COLO668 (cell line): Measurements from ENCODE around the gene DLL4.
"Not testable (repeated sequence)": the region's sequence is repeated elsewhere in the genome, so short reads cannot be mapped to it uniquely, and the experiment has no call there.

Experiments used
- DNase-seq: peaks from one replicate; lab custom pipeline; 2025; ENCODE audit not compliant: unreplicated experiment; lab: John Stamatoyannopoulos, UW

DLL4 gene

GRCh38 chr15:40958146-40958545 is 29.0 kb downstream of the DLL4 start:
- DNase-seq = no peak

DNA sequence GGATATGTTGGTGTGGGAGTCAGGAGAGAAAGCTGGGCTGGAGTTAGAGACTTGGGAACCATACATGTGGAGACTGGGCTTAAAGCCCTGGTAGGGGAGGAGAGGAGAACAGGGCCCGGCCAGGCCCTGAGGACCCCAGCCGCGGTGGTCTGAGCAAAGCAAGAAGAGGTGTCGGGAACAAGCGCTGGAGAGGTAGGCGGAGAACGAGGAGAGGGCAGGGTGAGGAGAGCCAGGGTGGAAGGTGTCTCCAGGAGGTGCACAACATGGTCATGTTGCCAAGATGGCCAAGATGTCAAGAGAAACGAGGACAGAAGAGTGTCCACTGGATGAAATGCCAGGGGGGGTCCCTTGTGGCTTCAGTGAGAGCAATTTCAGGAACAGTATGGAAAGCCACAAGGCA is 29.6 kb downstream of the DLL4 start:
- no peak for DNase-seq

- DNase-seq = no peak
Observed at GRCh38 chr15:40959331-40960141, 30.4 kb downstream of the DLL4 start.

DNA sequence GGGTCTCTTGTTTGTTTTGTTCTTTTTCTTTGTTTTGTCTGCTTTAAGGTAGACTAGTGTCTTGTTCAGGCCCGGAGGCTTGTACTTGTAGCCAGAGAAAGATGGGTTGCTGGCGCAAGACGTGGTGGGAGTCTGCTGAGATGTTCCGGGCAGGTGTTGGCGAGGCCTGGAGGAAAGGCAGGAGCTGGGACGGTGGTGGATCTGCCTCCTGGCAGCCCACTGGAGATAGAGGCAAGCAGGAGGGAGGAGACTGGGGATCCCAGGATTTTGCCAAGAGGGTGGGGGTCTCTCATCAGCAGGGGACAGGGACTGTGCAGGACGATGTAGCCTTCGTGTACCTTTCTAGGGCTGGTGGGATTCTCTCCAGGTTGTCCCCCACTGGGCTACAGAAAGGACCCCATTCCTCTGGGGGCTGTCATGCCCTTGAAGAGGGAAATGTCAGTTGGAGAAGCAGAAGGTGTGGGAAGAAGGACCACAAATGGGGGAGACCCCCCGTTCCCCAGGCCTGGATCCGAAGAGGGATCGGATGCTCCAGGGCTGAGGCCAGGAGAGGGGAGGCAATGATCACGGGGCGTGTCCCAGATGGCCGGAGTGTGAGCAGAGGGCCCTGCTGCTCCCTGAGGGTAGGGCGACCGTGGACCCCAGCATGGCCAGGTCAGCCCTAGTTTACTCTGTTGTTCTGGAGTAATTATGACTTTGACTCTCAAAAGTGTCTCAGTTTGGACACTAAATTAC is 31.2 kb downstream of the DLL4 start:
- DNase-seq = no peak

DNA sequence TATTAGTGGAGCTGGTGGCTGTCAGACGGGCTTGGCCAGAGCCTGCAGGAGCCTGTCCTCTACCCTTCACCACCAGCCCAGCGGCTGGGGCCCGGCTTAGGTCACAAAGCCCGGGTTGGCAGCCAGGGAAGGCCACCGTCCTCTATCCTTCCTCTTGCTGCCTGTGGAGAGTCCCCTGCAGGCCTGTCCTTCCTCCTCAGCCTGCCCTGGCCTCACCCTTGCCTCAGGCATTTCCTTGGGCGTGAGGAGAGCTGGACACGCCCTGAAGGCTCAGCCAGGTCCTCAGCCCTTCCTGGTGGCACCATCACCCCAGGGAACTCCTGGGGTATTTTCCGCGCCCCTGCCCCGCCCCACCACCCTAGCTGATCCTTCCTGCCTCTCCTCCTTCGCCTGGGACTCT is 31.8 kb downstream of the DLL4 start:
- no peak for DNase-seq

GRCh38 chr15:40961740-40962139 is 32.6 kb downstream of the DLL4 start:
- not testable (repeated sequence) for DNase-seq

DNA sequence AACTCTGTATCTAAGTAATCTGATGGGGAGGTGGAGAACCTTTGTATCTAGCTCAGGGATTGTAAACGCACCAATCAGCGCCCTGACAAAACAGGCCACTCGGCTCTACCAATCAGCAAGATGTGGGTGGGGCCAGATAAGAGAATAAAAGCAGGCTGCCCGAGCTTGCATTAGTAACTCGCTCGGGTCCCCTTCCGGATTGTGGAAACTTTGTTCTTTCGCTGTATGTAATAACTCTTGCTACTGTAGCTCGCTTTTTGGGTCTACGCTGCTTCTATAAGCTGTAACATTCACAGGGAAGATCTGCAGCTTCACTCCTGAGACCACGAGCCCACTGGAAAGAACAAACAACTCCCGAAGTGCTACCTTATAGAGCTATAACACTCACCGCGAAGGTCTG is 33.2 kb downstream of the DLL4 start:
- not testable (repeated sequence) for DNase-seq

DNA sequence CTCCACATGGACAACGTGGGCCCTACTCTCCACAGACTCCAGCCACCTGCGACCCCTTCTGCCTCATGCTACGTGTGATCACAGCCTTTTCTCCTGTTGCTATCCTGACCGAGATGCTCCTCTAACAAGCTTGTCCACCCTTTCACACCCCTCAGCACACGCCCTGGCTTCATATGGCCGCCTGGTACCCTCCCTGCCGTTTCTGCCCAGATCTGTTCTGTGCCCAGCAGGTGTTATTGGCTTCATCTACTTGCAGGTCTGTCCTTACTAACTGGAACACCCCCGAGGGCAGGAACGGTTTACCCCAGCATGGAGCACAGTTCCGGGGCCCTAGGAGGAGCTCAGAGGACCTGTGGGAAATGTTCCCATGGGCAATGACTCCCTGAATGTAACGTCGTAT is 34.1 kb downstream of the DLL4 start:
- DNase-seq = no peak

GRCh38 chr15:40964006-40964405 is 34.9 kb downstream of the DLL4 start:
- no peak for DNase-seq

DNA sequence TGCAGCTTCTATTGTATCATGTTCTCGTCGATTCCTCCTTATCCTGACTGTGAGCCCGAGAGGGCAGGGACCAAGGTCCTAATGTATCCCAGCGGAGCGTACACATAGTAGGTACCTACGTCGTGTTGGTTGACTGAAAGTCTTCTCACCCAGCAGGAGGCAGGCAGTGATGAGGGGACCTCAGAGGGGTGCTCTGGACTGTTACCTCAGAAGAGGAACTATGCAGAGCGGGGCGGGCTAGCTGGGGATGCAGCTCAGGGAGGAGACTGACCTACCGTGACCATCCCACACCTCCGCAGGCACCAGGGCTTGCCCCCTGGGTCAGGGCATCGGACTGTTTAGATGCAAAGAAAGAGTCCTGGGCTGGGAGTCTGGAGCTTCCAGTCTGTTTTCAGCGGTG is 35.5 kb downstream of the DLL4 start:
- no peak for DNase-seq

GRCh38 chr15:40968290-40969085 is 39.3 kb downstream of the DLL4 start:
- no peak for DNase-seq

- no peak for DNase-seq
Observed at GRCh38 chr15:40969363-40969762, 40.2 kb downstream of the DLL4 start.

- DNase-seq = no peak
Observed at GRCh38 chr15:40974879-40975278, 45.7 kb downstream of the DLL4 start.

DNA sequence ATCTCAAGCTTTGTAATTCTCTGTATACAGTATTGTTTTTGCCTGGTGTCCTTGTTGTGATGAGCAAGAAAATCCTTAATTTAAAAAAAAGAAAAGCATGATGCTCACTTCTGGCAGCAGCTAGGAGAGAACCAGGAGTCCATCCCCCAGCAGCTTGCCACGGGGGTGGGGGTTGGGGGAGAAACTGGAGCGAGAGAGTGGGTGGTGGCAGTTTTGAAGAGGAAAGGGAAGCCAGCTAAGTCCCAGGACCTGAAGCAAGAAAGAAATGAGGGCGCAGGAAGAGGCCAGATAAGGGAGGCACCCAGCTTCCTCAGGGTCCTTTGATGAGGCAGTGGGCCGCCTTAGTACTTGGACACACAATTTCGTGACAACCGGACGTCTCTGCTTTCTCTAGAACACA is 47.7 kb downstream of the DLL4 start:
- DNase-seq = no peak

DNA sequence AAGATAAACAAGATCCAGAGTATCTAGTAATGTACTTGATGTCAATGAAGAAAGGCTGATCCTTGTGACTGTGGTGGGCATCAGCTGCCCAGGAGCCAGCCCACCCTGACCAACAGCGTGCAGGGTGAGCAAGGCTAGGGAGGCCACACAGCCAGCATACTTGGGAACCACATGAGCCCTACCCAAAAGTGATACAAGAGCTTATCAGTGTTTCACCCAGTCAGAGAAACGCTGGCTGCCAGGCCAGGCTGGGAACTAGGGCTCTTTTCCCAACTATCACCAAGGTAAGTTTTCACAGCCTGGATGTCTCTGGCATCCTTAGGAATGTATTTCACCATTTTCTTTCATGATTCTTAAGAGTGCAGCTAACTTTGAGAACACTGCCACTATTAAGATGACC is 49.0 kb downstream of the DLL4 start:
- no peak for DNase-seq

- DNase-seq = no peak
Observed at GRCh38 chr15:40978562-40978961, 49.4 kb downstream of the DLL4 start.

- no peak for DNase-seq
Observed at GRCh38 chr15:40981186-40981585, 52.0 kb downstream of the DLL4 start.

DNA sequence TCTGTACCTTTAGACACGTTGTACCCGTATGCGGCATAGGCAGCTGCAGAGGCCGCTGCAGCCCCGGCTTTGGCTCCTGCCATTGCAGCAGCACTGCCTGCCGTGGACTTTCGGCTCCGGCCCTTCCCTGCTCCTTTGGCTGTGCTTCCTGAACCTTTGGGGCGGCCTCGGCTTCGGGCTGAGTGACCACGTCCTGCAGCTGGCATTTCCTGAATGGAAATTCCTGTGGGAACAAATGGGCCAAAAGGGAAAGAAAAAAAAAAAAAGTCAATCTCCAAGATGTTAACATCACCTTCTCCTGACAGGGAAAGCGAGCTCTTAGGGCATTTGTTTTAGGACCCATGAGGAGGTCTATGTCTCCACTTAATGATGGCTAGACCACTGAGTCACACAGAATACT is 53.7 kb downstream of the DLL4 start:
- no peak for DNase-seq

DNA sequence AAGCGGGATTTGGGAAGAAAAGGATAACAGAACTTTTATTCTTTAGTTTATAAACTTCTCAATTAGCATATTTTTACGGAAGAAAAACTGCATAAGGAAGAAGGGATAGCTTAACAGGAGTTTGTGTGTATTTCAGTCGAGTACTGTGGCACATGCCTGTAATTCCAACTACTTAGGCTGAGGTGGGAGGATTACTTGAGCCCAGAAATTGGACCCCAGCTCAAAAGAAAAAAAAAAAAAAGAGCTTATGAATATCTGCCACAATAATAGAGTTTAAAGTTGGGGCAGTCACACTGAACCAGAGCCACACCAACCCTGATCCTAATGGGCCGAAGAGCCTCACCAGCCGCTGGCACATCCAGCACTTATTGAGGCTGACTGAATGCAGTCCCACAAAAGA is 55.3 kb downstream of the DLL4 start:
- DNase-seq = no peak

DNA sequence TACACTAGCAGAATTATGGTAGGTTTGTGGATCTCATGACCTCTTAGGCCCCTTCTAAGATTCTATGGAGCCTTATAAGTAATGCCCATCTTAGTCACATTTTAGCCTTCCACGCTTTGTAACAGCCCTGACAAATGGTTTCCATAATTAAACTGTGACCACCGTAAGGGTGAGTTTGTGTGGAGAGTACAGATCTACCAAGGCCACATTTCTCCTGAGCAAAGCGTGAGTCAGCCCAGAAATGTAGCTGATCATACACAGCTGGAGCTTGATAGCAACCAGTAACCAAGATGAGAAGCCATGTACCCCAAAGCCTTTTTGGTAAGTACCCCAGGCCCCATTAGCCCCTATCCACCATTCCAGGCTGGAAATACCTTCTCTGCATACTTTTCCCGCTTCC is 55.8 kb downstream of the DLL4 start:
- DNase-seq = no peak

GRCh38 chr15:40985541-40986330 is 56.6 kb downstream of the DLL4 start:
- no peak for DNase-seq
